K562 (cell line): ENCODE measurements around the gene FPR1. TPM values are rescaled to one million over a fixed set of nuclear protein-coding genes. Genes with fewer than 3 reads are reported as not detected.

Experiments used
- BACH1 ChIP-seq: fragments of 200-800 bp; sonication (Bioruptor generic); IDR thresholded peaks from 2 replicates; pipeline ENCODE4 v1.6.1; 2016; ENCODE audit warnings: missing genetic modification characterization, missing compliant biosample characterization
- BRCA1 ChIP-seq, 2 experiments: fragments of 450-650 bp in 1 of 2; sonication (generic) in 1 of 2; formaldehyde crosslinking in 1 of 2; IDR thresholded peaks; 2 replicates each; pipeline versions ENCODE4 v1.5.0 to v1.6.1; 2017 to 2020; ENCODE audit warnings: mild to moderate bottlenecking in 1 of 2, missing genetic modification reagents in 1 of 2
- CBFA2T2 ChIP-seq: fragments of 450-650 bp; conservative IDR thresholded peaks from 2 replicates; pipeline ENCODE4 v1.6.1; 2017; ENCODE audit warnings: mild to moderate bottlenecking
- CTCF ChIP-seq, 3 experiments: IDR thresholded peaks in 2 of 3; conservative IDR thresholded peaks in 1 of 3; 2 replicates each; pipeline ENCODE4 v1.5.1; 2011 to 2012; ENCODE audit warnings: low read length in 3 of 3, mild to moderate bottlenecking in 3 of 3, control low read depth in 2 of 3, improper control_type of control experiment in 1 of 3, inconsistent platforms in 1 of 3, low read depth in 1 of 3, mixed read lengths in 1 of 3, moderate library complexity in 1 of 3; ENCODE audit not compliant: insufficient read depth in 2 of 3
- HMG20A ChIP-seq: fragments of 450-650 bp; formaldehyde crosslinking; conservative IDR thresholded peaks from 2 replicates; pipeline ENCODE4 v1.4.0; 2020; ENCODE audit warnings: mild to moderate bottlenecking, mixed read lengths
- KDM4B ChIP-seq, 2 experiments: fragments of 450-650 bp in 1 of 2; sonication (generic) in 1 of 2; IDR thresholded peaks; 2 replicates each; pipeline ENCODE4 v1.6.1; 2016 to 2017; ENCODE audit warnings: borderline replicate concordance in 2 of 2, antibody characterized with exemption in 1 of 2, low read depth in 1 of 2, mild to moderate bottlenecking in 1 of 2
- MTA1 ChIP-seq: fragments of 450-650 bp; IDR thresholded peaks from 2 replicates; pipeline ENCODE4 v1.6.1; 2017; ENCODE audit warnings: borderline replicate concordance
- NEUROD1 ChIP-seq: fragments of 150-350 bp; IDR thresholded peaks from 2 replicates; pipeline ENCODE4 v1.6.1; 2014; ENCODE audit warnings: borderline replicate concordance, low read length, low read depth; ENCODE audit not compliant: partially characterized antibody
- RNF2 ChIP-seq: sonication (generic); IDR thresholded peaks from 2 replicates; pipeline ENCODE4 v1.6.1; 2016
- SAP30 ChIP-seq: fragments of 200-600 bp; sonication (generic); IDR thresholded peaks from 2 replicates; pipeline ENCODE4 v1.6.1; 2012; ENCODE audit warnings: borderline replicate concordance, low read depth, mild to moderate bottlenecking, moderate library complexity, low read length, control low read depth, inconsistent platforms; ENCODE audit not compliant: insufficient read depth, poor library complexity, severe bottlenecking
- THRAP3 ChIP-seq: fragments of 450-650 bp; IDR thresholded peaks from 2 replicates; pipeline ENCODE4 v1.6.1; 2016; ENCODE audit warnings: mild to moderate bottlenecking, inconsistent platforms, borderline replicate concordance
- TRIM24 ChIP-seq, 2 experiments: fragments of 450-650 bp; IDR thresholded peaks; 2 replicates each; pipeline ENCODE4 v1.6.1; 2016
- ZBTB11 ChIP-seq, 3 experiments: fragments of 200-800 bp in 1 of 3; fragments of 250-450 bp in 1 of 3; fragments of 450-650 bp in 1 of 3; sonication (Bioruptor Pico) in 1 of 3; sonication (Bioruptor generic) in 1 of 3; formaldehyde crosslinking in 1 of 3; IDR thresholded peaks; 2 replicates each; pipeline versions ENCODE4 v1.6.1 to v1.8.0; 2016 to 2022; ENCODE audit warnings: mild to moderate bottlenecking in 2 of 3, missing genetic modification characterization in 2 of 3, missing compliant biosample characterization in 1 of 3, moderate library complexity in 1 of 3
- polyA plus RNA-seq, 8 experiments: library from polyadenylated mRNA; depleted of rRNA in 4 of 8; stranded (reverse) in 5 of 8; unstranded in 3 of 8; fragments of >200 nt; fragmentation: Nextera tagmentation in 2 of 8; fragmentation: Illumina TruSeq in 1 of 8; extraction: Ambion mirVana in 2 of 8; extraction: Trizol in 1 of 8; gene quantifications; 2 replicates each; pipeline versions ENCODE4 v1.2.1 to v1.2.3, GENCODE V29; 2011 to 2014; ENCODE audit warnings: inconsistent platforms in 1 of 8, missing spikeins in 1 of 8
- total RNA-seq, 7 experiments: library from RNA; depleted of rRNA in 6 of 7; stranded (reverse); fragments of >200 nt in 6 of 7; fragmentation: Illumina TruSeq in 2 of 7; extraction: Trizol in 2 of 7; gene quantifications; 2 replicates each; pipeline versions ENCODE4 v1.2.1 to v1.2.3, GENCODE V29; 2011 to 2021; ENCODE audit warnings: low replicate concordance in 1 of 7
- TF ChIP-seq, protein P1 (sequence below), 3 experiments: fragments of 200-800 bp in 1 of 3; sonication (Bioruptor generic) in 1 of 3; sonication (generic) in 1 of 3; formaldehyde crosslinking in 1 of 3; IDR thresholded peaks; 2 replicates each; pipeline versions ENCODE4 v1.6.1 to v1.8.0; 2016 to 2022; ENCODE audit warnings: mild to moderate bottlenecking in 2 of 3, missing compliant biosample characterization in 2 of 3, missing genetic modification characterization in 2 of 3, missing genetic modification reagents in 1 of 3
- TF ChIP-seq, protein P2 (sequence below): fragments of 450-650 bp; IDR thresholded peaks from 2 replicates; pipeline ENCODE4 v1.7.0; 2016; ENCODE audit warnings: borderline replicate concordance

The FPR1 gene
- total and polyA plus RNA-seq, 9 of the 15 experiments (the other 6 are each of a cell fraction or from before 2014, with no cell fraction given), result 0.06 to 0.25 (median 0.14) TPM; not detected in 4

DNA sequence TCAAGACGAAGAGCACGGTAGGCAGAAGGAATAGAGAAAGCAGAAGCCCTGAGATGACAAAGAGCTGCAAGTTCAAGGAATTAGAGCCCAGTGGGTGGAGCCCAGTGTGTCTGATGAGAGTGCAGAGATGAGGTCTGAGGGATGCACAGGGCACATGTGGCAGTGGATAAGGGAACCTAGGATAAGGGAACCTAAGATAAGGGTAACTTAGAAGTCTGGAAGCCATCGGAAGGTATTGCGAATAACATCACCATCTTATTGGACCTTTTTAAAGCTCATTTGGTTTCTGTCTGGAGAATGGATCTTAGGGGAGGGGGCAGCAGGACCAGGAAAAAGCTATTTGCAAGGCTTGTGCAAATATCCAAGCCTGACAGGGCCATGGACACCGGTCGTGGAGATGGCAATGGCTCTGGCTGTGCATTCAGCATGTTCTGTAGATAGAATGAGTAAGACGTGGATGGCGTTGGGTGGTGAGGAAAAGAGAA, 44.6 kb upstream of the FPR1 start (continued):
- no peak for TF ChIP-seq BACH1 (tag)
- peak; percentile 77 for TF ChIP-seq NEUROD1
- TF ChIP-seq RNF2, result peak; percentile 63
- no peak for TF ChIP-seq CTCF (IDR thresholded peaks at IDR 0.05 in 2 of 3, conservative IDR thresholded peaks at IDR 0.05 in 1 of 3; ENCODE audit: insufficient read depth in 2 of 3, low read depth in 1 of 3, low read length in 3 of 3)
- TF ChIP-seq, protein P1, sequence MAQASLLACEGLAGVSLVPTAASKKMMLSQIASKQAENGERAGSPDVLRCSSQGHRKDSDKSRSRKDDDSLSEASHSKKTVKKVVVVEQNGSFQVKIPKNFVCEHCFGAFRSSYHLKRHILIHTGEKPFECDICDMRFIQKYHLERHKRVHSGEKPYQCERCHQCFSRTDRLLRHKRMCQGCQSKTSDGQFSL (CRISPR knock-in tag; IDR thresholded peaks at IDR 0.05), result no peak
- TF ChIP-seq, protein P1 (tag; IDR thresholded peaks at IDR 0.05), result no peak
- TF ChIP-seq SAP30, result no peak
- no peak for TF ChIP-seq KDM4B (IDR thresholded peaks at IDR 0.05; ENCODE audit: borderline replicate concordance in 2 of 2, low read depth in 1 of 2)
- TF ChIP-seq, protein P2, sequence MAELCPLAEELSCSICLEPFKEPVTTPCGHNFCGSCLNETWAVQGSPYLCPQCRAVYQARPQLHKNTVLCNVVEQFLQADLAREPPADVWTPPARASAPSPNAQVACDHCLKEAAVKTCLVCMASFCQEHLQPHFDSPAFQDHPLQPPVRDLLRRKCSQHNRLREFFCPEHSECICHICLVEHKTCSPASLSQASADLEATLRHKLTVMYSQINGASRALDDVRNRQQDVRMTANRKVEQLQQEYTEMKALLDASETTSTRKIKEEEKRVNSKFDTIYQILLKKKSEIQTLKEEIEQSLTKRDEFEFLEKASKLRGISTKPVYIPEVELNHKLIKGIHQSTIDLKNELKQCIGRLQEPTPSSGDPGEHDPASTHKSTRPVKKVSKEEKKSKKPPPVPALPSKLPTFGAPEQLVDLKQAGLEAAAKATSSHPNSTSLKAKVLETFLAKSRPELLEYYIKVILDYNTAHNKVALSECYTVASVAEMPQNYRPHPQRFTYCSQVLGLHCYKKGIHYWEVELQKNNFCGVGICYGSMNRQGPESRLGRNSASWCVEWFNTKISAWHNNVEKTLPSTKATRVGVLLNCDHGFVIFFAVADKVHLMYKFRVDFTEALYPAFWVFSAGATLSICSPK, result no peak
- no peak for TF ChIP-seq THRAP3
- no peak for TF ChIP-seq HMG20A (CRISPR knock-in tag)
- TF ChIP-seq MTA1, result peak; percentile 82
- peak; percentile 92 for TF ChIP-seq CBFA2T2
- peak in 1 of 3 experiments; percentile 65; a peak in 1 of 6 replicates for TF ChIP-seq ZBTB11 (CRISPR knock-in tag; IDR thresholded peaks at IDR 0.05)
- no peak for TF ChIP-seq BRCA1 (IDR thresholded peaks at IDR 0.05)
- TF ChIP-seq BRCA1 (CRISPR knock-in tag; IDR thresholded peaks at IDR 0.05), result no peak
- peak; percentile 77 to 86 for TF ChIP-seq TRIM24 (IDR thresholded peaks at IDR 0.05)
